PC-3 (cell line): ENCODE measurements around the gene DDOST.

Experiments
- CTCF ChIP-seq: fragments of 300-600 bp; sonication (generic); conservative IDR thresholded peaks from 2 replicates; pipeline ENCODE4 v1.5.1; 2017; ENCODE audit warnings: antibody characterized with exemption, low read depth, mild to moderate bottlenecking, low read length
- EZH2phosphoT487 ChIP-seq: fragments of 300-600 bp; sonication (generic); IDR thresholded peaks from 2 replicates; pipeline ENCODE4 v1.6.1; 2018; ENCODE audit warnings: mild to moderate bottlenecking, antibody characterized with exemption, low read length, borderline replicate concordance

- TF ChIP-seq CTCF = peak; percentile 46
- no peak for TF ChIP-seq EZH2phosphoT487
These were observed 41.2 kb upstream of the DDOST start for GRCh38 chr1:20702416-20702815.
